Right lobe of liver (tissue), 4 donors: Measurements from ENCODE around the gene TBC1D8.

ENCODE experiments used
- POLR2A ChIP-seq: fragments of 450-650 bp; IDR thresholded peaks from one replicate; pipeline ENCODE4 v1.6.1; 2017; ENCODE audit warnings: antibody characterized with exemption, mild to moderate bottlenecking
- TF ChIP-seq, protein P1 (sequence below), 4 donors: fragments of 200-600 bp in 3 of 4; fragments of 450-650 bp in 1 of 4; IDR thresholded peaks; one replicate each; pipeline versions ENCODE4 v1.5.1 to v1.8.0; 2016 to 2022; ENCODE audit warnings: antibody characterized with exemption in 4 of 4, mild to moderate bottlenecking in 2 of 4
- donor health status: DM: no; HTN: no; CAD: no.
- donor health status: DM: no; HTN: no; CAD: no.
- donor health status: DM: no; HTN: yes; CAD: no.

DNA sequence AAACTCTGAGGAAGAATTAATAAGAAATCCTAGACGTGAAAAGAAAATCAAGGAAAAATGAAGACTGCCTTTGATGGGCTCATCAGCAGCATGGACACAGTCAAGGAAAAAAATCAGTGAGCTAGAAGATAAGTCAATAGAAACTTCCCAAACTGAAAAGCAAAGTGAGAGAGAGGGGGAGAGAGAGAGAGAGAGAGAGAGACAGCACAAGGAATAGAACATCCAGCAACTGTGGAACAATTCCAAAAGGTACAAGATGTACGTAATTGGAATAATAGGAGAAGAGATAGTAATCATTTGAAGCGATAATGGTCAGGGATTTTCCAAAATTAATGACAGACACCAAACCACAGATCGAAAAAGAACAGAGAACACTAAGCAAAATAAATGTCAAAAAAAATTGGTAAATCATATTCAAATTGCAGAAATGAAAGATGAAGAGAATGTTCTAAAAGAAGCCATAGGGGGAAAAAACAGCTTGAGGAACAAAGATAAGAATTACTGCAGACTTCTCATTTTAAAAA, 54.5 kb downstream of the TBC1D8 start:
- TF ChIP-seq, protein P1, sequence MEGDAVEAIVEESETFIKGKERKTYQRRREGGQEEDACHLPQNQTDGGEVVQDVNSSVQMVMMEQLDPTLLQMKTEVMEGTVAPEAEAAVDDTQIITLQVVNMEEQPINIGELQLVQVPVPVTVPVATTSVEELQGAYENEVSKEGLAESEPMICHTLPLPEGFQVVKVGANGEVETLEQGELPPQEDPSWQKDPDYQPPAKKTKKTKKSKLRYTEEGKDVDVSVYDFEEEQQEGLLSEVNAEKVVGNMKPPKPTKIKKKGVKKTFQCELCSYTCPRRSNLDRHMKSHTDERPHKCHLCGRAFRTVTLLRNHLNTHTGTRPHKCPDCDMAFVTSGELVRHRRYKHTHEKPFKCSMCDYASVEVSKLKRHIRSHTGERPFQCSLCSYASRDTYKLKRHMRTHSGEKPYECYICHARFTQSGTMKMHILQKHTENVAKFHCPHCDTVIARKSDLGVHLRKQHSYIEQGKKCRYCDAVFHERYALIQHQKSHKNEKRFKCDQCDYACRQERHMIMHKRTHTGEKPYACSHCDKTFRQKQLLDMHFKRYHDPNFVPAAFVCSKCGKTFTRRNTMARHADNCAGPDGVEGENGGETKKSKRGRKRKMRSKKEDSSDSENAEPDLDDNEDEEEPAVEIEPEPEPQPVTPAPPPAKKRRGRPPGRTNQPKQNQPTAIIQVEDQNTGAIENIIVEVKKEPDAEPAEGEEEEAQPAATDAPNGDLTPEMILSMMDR (IDR thresholded peaks at IDR 0.05): no peak
- TF ChIP-seq POLR2A: no peak
